Left hindlimb (tissue), 1 donor: ENCODE data around the gene NIPA2.
"Not testable (repeated sequence)": the region's sequence is repeated elsewhere in the genome, so short reads cannot be mapped to it uniquely, and the experiment has no call there.

ENCODE experiments used
- DNase-seq: peaks from one replicate; pipeline ENCODE4 v3.0.0-alpha.2; 2018

NIPA2 gene

DNA sequence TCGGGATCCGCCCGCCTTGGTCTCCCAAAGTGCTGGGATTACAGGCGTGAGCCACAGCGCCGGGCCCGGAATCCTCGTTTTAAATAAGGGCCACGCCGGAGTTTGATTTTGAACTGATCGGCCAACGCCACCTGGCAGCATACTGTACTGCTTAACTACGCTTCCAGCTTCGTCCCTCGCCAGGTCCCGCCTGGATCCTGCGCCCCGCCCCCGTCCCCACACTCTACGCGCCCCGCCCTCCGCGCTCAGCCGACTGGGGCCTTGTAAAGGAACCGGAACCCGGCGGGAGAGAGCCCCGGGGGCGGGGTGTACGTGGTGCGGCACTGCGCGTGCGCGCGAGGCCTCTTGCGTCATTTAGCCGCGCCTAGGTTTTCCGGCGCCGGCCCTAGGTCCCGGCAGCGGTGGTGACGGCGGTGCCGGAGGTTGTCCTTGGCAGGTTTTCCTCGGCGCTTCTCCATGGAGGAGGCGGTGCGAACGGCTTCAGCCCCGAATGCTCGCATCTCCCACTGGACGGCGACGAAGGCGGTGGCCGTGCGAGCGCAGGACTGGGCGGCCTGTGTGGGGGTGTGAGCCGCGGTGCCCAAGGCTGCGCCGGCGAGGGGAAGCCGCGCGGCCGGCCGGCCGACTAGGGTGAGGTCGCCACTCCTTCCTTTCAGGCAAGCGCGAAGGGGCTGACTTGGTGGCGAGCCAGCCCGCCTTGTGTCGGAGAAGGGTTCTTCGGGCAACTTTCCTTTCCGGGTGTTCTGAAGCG is at the start of gene NIPA2:
NIPA2 (plus strand) TSS at position 375 of the 751 bp plus-strand sequence. CDS start 13,066 bp downstream, outside the sequence.
- DNase-seq, result peak; percentile 99

DNA sequence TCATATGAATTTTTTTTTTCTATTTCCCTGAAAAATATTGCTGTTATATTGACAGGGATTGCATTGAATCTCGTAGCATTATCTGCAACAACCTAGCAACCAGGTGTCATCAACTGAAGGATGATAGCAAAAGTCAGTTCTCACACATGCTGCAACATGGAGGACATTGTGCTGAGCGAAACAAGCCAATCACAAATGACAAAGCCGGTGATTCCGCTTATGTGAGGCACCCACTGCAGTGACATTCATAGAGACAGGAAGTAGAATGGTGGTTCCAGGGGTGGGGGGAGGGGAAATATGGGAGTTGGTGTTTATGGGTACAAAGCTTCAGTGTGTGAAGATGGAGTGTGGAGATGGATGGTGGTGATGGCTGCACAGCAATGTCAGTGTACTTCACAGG is 44.4 kb upstream of the NIPA2 start:
- DNase-seq, result no peak

DNA sequence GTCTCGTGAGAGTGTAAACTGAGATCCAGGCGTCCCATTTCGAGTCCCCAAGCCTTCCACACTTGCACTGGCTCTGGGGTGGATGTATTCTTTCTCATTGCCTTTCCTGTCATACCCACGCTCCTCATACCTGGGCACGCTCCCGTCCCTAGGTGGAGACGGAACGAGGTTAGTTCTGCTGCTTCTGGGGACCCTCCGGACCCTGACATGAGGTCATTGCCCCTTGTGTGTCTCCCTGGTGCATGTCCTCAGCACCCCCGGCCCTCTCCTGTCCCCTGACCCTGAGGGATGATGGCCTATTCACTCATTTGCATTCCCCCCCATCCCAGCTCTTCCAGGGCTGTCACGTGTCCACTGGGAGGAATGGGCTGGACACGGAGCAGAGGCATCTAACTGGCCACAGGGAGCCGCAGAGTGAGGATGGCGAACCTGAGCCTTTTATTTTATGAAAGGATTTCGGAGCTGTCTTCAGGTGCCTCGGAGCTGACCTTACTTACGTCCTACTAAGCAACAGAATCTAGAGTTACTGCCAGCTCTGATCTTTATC is 43.8 kb upstream of the NIPA2 start:
- DNase-seq, result no peak

DNA sequence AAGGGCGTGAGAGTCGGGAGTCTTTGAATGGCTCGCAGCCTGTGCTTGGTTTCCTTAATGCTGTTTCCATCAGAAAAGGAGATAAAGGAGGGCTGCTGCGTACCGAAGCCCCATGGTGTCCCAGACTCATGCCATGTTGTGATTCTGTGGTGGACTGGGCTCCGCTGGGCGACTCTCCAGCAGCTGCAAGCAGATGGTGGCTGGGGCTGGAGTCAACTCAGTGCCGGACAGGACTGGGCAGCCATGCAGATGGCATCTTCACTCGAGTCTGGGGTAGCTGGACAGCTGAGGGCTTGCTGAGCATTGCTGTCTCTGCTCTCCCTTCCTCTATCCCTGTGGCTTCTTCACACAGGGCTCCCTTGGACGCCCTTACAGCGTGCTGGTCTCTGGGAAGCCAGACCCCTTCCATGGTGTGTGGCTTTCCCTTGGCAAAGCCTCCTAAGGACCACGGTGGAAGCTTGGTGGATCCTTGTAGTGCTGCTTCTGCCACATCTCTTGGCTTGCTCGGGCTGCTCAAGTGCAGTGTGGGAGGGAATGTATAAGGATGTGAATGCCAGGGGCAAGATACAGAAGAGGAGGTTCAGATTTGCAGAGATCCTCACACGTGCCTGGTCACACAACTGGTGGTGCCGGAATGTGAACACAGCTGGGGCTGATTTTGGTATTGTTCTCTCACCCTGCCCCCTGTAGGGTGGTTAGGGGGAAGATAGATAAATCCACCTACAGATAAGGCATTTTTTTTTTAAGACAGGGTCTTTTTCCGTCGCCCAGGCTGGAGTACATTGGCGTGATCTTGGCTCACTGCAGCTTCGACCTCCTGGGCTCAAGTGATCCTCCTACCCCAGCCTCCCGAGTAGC is 43.0 kb upstream of the NIPA2 start:
- DNase-seq, result no peak

DNA sequence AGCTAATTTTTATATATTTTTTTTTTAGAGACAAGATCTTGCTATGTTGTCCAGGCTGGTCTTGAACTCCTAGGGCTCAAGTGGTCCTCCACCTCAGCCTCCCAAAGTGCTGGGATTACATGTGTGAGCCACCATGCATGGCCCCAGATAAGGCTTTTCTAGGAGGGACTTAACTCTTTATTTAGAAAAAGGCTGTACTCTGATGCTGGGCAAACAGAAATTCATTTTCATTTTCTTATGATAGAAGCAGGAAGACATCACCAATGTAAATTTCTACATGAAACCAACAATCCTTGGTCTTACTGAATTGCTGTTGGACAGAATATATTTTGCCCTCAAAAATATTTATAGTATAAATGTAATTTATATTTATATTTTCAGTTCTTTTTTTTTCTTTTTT is 42.4 kb upstream of the NIPA2 start:
- DNase-seq, result no peak

DNA sequence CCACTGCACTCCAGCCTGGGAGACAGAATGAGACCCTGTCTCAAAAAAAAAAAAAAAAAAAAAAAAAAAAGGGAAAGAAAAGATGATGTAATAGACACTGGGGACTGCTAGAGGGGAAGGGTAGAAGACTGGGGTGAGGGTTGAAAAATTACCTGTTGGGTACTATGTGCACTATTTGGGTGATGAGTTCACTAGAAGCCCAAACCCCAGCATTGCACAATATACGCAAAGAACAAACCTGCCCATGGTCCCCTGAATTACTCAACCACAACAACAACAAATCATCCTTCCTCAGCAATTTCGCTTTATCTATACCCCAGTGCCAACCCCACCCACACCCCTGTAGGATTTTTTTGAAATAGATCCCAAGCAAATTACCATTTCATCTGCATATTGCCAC is 38.6 kb upstream of the NIPA2 start:
- no peak for DNase-seq

DNA sequence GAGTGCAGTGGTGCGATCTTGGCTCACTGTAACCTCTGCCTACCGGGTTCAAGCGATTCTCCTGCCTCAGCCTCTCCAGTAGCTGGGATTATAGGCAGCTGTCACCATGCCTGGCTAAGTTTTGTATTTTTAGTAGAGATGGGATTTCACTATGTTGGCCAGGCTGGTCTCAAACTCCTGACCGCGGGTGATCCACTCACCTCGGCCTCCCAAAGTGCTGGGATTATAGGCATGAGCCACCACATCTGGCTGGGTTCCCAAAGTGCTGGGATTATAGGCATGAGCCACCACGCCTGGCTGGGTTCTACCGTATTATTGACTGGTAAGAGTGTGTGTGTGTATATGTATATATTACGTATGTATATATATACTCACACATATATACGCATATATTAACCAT is 35.5 kb upstream of the NIPA2 start:
- not testable (repeated sequence) for DNase-seq

DNA sequence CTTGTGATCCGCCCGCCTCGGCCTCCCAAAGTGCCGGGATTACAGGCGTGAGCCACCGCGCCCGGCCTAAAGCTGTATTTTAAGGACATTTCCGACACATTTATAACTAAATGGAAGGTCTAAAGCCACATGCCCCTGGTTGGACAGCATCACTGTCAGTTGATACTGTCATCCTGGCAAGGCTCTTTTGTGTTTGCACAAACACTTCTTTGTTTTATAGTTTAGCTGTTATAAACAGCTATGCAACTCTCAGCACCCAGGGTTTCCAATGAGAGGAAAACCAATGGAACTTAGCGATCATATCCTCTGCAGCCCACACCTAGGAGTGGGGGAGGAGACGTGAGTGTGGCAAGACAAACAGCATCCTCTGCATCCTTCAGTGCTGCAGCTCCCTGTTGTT is 32.3 kb upstream of the NIPA2 start:
- DNase-seq, result no peak

DNA sequence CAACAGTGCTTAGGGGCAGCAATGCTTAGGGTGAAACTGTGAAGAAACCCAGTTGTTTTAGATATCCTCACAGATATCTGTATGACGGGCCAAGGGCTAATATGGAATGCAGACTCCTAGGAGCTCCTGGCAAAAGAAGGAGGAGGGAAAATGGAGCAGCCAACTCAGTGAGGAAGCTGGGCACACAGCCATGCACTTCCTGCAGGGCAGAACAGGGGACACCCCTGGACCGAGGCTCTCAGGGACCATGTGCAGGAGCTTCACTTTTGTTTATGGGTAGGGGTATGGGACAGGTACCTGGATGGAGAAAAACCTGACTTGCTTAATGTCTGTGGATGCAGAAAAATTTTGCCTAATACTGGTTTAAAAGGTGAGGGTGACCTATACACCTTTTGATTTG is 31.8 kb upstream of the NIPA2 start:
- no peak for DNase-seq

DNA sequence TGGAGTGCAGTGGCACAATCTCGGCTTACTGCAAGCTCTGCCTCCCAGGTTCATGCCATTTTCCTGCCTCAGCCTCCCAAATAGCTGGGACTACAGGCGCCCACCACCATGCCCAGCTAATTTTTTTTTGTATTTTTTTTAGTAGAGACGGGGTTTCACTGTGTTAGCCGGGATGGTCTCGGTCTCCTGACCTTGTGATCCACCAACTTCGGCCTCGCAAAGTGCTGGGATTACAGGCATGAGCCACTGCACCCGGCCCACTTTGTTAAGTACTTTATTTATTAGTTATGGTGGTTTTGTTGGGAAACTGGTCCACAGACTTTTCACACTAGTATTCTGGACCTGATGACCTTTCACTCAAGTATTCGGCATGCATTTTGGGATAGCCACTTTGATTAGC is 30.6 kb upstream of the NIPA2 start:
- DNase-seq, result not testable (repeated sequence)

DNA sequence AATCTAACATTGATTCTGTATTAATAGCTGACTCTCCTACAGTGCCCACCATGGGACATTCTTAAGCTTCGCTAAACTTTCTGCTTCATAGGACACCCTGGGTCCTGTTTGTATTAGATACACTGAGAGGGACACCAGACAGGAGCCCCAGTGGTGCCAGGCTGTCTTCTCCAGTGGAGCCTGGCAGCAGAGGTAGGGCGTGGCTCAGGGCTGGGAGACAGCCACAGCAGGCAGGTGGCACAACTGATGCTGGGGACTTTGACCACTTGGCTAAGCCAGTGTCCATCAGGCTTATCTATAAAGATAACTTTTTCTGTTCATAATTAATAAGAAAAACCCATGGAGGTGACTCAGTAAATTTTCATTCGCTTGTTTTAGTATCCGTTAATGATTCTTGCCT is 30.2 kb upstream of the NIPA2 start:
- DNase-seq, result no peak

DNA sequence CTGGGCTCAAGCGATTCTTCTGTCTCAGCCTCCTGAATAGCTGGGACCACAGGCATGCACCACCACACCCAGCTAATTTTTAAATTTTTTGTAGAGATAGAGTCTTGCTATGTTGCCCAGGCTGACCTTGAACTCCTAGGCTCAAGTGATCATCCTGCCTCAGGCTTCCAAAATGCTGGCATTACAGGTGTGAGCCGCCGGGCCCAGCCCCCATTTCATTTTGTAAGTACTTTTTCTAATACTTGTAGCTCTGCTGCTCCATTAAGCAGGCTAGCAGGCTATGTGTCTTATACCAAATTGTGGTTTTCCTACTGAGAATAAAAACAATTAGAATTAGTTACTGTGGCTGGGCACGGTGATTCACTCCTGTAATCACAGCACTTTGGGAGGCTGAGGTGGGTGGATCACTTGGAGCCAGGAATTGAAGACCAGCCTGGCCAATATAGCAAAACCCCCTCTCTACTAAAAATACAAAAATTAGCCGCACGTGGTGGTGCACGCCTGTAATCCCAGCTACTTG is 29.6 kb upstream of the NIPA2 start:
- DNase-seq, result no peak

DNA sequence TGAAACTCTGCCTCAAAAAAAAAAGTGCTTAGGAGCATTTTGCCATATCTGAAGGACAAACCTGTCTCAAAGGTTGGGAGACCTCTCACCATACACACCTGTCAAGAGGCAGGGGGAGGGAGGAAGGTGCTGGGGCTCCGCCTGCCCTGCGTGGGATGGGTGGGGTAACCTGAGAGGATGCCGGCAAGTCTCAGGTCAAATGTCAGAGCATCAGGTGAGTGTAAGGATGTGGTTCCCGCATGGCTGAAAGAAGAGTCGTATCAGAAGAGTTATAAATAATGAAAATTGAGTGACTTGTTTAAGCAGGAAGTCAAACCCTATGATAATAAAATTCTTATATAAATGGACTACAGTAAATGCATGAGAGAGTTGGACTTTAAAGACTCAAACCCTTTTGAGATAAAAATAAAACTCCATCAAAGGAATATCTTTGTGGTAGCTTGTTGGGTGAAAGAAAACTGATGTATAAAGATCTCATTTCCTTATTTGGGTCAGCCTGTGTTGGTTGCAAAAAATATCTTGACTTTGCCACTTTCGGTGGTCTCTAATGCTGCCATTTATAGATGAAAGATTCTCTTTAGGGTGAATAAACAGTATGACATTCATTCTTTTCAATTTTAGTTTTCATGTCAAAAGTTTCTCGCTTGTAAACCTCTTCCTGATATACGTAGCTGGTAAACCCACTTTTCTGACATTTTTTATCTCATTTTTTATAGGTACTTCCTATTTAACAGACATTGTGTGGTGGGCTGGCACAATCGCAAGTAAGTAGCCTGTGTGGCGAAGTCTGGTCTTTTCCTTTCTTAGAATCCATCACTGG is 28.2 kb upstream of the NIPA2 start:
- DNase-seq, result no peak

DNA sequence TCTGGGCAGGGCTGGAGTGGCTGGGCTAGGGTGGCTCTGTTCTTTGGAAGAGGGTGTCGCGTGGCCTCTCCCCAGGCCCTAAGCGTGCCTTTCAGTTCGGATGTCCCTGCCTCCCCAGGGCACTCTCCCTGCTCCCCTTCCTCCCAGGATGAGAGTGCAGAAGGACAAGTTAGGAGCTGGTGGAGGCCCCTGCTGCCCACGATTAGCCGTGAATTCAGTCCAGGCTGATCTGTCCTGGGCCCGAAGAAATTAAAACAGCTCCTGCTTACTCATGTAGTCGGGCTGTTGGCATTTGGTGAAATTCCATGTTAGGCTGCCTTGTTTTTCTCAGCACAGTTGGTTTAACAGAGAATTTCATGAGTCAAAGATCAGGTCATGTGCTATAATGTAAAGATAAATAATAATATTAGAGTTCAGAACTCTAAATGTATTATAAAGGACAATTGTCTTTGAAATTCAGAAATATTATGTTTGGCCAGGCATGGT is 27.6 kb upstream of the NIPA2 start:
- no peak for DNase-seq

DNA sequence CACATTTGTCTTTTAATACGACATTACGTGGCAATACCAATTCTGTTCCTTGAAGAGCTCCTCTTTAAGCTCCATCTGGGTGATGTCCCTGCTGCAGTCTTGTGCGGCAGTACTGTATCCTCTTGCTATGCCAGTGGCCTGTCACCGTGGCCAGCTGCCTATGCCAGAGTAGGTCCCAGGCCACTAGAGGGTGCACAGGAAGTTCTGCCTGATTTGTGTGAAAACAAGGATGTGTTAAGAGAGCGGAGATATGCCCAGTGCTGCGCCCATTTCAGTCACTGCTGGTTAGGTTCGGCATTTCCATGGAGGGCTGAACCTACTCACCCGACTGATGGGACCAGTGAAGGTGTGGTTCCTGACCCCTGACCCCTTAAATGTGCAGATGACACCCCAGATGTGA is 26.8 kb upstream of the NIPA2 start:
- no peak for DNase-seq

DNA sequence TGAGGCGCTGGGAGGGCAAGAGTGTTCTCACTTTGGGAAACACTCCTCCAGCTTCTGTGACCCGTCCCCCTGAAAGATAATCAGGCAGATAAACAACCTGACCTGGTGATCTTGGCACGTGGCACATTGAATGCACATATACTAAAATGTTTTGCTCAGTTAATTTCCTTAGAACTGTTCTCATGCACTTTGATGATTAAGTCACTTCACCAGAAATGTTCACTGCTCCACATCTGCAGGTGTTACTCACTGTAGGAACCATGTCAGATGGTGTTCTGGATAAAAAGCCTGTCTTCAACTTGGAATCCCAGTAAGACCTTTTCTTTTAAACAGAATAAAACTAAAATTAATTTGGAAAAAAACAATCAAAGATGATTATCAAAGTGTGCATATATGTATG is 24.6 kb upstream of the NIPA2 start:
- no peak for DNase-seq

DNA sequence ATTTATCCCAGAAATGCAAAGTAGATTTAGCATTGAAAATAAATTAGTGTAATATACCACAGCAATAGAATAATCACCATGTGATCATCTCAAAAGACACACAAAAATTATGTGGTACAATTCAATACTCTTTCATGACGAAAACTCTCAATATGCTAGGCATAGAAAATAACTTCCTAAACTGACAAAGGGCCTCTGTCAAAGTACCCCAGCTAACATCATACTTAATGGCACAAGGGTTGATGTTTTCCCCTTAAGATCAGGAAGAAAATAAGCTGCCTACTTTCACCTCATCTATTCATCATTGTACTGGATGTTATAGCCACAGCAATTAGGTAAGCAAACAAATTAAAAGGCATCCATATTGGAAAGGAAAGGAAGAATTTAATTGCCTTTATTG is 22.7 kb upstream of the NIPA2 start:
- DNase-seq, result no peak

DNA sequence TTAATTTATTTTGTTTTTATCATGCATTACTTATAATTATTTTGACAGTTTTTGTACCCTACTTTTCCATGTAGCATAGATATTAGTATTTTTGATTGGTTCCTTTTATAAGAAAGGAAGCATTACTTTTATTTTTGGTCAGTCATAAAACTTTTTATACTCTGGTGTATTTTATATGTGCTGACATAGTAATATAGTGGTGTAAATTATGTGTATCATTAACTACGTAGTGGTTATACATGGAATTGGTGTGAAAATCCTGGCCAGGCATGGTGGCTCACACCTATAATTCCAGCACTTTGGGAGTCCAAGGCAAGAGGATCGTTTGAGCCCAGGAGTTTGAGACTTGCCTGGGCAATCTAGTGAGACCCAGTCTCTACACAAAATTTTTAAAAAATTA is 18.8 kb upstream of the NIPA2 start:
- DNase-seq, result no peak

DNA sequence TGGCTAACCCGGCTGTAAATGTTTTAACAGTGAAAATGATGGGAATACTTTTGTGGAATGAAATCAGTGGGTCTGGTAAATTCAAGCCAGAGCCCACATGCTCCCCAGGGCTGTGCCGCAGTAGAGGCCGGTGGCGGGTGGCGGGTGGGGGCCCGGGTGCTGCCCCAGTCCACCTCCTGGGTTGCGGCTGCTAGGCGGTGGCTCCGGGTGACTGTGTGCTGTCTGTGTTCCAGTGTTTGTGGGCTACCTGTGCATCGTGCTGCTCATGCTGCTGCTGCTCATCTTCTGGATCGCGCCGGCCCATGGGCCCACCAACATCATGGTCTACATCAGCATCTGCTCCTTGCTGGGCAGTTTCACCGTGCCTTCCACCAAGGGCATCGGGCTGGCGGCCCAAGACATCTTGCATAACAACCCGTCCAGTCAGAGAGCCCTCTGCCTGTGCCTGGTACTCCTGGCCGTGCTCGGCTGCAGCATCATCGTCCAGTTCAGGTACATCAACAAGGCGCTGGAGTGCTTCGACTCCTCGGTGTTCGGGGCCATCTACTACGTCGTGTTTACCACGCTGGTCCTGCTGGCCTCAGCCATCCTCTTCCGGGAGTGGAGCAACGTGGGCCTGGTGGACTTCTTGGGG is 14.9 kb upstream of the NIPA2 start:
- no peak for DNase-seq

DNA sequence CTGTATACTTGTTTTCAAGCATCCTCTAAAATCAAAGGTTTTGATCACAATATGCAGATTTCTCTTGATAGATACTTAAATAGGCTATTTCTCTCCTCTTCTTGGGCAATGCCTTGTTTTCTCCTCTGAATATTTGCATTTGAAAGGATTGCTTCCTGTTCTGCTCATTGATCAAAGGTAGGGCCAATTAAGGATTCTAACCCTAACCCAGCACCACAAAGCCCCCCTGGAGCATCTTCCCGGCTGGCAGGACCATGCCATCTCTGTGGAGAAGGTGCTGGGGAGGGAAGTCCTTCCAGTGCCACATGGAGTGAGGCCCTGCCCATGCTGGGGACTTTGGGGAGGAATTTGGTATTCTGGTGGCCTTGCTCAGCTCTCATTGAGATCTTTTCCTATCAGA is 11.3 kb upstream of the NIPA2 start:
- DNase-seq, result no peak

DNA sequence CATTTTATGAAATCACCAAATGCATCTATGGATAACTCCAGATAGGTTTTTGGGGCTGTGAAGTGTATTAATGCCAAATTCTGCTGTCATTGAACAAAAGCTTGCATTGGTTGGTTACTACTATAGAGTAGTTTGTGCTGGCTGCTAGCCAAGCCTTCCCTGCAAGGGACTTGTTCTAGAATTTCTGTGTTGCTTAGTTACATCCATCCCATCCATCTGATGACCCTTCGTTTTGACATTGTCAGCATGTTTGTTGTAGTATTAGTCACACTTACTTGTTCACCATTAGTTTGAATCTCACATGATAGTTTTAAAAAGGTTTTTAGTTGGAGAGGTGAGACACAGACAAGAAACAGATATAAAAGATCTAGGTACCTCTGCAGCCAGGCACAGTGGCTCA is 7.0 kb upstream of the NIPA2 start:
- DNase-seq, result no peak

DNA sequence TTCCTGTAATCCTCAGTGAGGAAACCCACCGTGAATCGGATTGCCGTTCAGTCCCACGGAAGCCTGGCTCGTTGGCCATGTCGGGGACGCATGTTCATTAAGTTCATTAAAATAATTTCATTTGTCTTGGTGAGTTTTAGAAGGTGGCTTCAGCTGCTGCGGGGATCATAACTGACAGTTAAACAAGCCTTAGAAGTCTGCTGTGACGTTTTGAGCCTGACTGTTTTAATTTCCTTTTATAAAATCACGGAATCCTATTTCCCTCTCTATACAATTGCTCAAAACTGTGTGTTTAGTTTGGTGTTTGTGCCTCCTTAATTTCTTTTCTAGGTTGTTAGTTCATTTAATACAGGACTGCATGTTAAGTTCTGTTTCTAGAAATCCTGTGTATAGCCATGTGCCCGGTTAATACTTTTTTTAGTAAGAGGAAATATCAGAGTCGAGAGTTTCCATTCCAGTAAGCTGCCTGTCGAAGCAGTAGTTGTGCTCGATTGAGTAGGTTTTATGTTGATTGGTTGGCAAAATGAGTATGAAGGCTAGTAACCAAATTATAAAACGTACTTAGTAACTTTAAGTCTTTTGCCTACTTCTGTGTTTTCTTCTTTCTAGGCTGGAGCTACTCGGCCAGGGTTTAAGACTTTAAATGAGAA is 705 bp downstream of the NIPA2 start:
- DNase-seq, result no peak
